Measurements from ENCODE around the gene TMPRSS2.

Gene TMPRSS2

GRCh38 chr21:41443562-41443961 lies 64.4 kb downstream of the TMPRSS2 start:
- Histone ChIP-seq H3K4me2 (ENCODE audit: insufficient read depth, low read length, poor library complexity, severe bottlenecking) (no peak overlapping the region), H2BK15ac (ENCODE audit: low read length) (no peak overlapping the region), H2BK120ac (ENCODE audit: low read depth, low read length) (no peak overlapping the region), H3K27me3 (ENCODE audit: control insufficient read depth in 3 of 3, insufficient read depth in 3 of 3, low read depth in 1 of 3, low read length in 3 of 3) (no peaks in the 10 kb centered on the region), H3K4me1 (ENCODE audit: control insufficient read depth in 2 of 2, insufficient read depth in 1 of 2, low read depth in 1 of 2, low read length in 2 of 2) (no peaks in the 10 kb centered on the region), H4K91ac (ENCODE audit: low read depth, low read length, poor library complexity) (no peak overlapping the region), H2BK5ac (ENCODE audit: low read length) (no peak overlapping the region), H2BK12ac (ENCODE audit: low read length) (no peak overlapping the region), H3K18ac (ENCODE audit: low read length) (no peak overlapping the region), H3K27ac (replicated peaks; ENCODE audit: low read length) (no peak overlapping the region), H3K36me3 (replicated peaks in 1 of 2; ENCODE audit: control insufficient read depth in 2 of 2, insufficient read depth in 2 of 2, low read length in 2 of 2) (no peaks in the 10 kb centered on the region), H2AK5ac (ENCODE audit: low read depth, low read length) (no peak overlapping the region), H3K79me1 (ENCODE audit: low read depth, low read length) (no peaks in the 10 kb centered on the region), H3K23ac (ENCODE audit: low read depth, low read length, poor library complexity) (no peak overlapping the region), H3K4me3 (ENCODE audit: low read length in 2 of 2) (no peak overlapping the region), H3K4ac (ENCODE audit: low read length) (no peak overlapping the region), H3K9ac (ENCODE audit: low read depth, low read length, poor library complexity) (no peak overlapping the region), H3K9me3 (replicated peaks in 1 of 2; ENCODE audit: control insufficient read depth in 2 of 2, insufficient read depth in 1 of 2, low read depth in 1 of 2, low read length in 2 of 2) (no peaks in the 10 kb centered on the region), H4K8ac (ENCODE audit: low read depth, low read length) (no peak overlapping the region), H3K14ac (ENCODE audit: low read length) (no peak overlapping the region), H2AFZ (ENCODE audit: low read length) (no peak overlapping the region)
- WGBS, 2 donors (ENCODE audit: extremely low coverage in 2 of 2, insufficient read length in 2 of 2, insufficient replicate concordance in 1 of 2): no CpG with 5 or more reads among the region's 7 CpGs
- DNase-seq (ENCODE audit: low spot score): no peak

- Histone ChIP-seq H3K18ac (ENCODE audit: low read length) (no peak overlapping the region), H3K27ac (replicated peaks; ENCODE audit: low read length) (no peak overlapping the region), H2BK15ac (ENCODE audit: low read length) (no peak overlapping the region), H2BK12ac (ENCODE audit: low read length) (no peak overlapping the region), H4K91ac (ENCODE audit: low read depth, low read length, poor library complexity) (no peak overlapping the region), H2AK5ac (ENCODE audit: low read depth, low read length) (no peak overlapping the region), H3K4me3 (ENCODE audit: low read length in 2 of 2) (no peak overlapping the region), H3K36me3 (replicated peaks in 1 of 2; ENCODE audit: control insufficient read depth in 2 of 2, insufficient read depth in 2 of 2, low read length in 2 of 2) (no peaks in the 10 kb centered on the region), H3K9ac (ENCODE audit: low read depth, low read length, poor library complexity) (no peak overlapping the region), H3K79me1 (ENCODE audit: low read depth, low read length) (no peaks in the 10 kb centered on the region), H3K4me1 (ENCODE audit: control insufficient read depth in 2 of 2, insufficient read depth in 1 of 2, low read depth in 1 of 2, low read length in 2 of 2) (no peaks in the 10 kb centered on the region), H3K4ac (ENCODE audit: low read length) (no peak overlapping the region), H3K4me2 (ENCODE audit: insufficient read depth, low read length, poor library complexity, severe bottlenecking) (no peak overlapping the region), H2AFZ (ENCODE audit: low read length) (no peak overlapping the region), H3K14ac (ENCODE audit: low read length) (no peak overlapping the region), H3K9me3 (replicated peaks in 1 of 2; ENCODE audit: control insufficient read depth in 2 of 2, insufficient read depth in 1 of 2, low read depth in 1 of 2, low read length in 2 of 2) (no peaks in the 10 kb centered on the region), H3K23ac (ENCODE audit: low read depth, low read length, poor library complexity) (no peak overlapping the region), H3K27me3 (ENCODE audit: control insufficient read depth in 3 of 3, insufficient read depth in 3 of 3, low read depth in 1 of 3, low read length in 3 of 3) (no peaks in the 10 kb centered on the region), H2BK5ac (ENCODE audit: low read length) (no peak overlapping the region), H4K8ac (ENCODE audit: low read depth, low read length) (no peak overlapping the region), H2BK120ac (ENCODE audit: low read depth, low read length) (no peak overlapping the region)
- no peak for DNase-seq (ENCODE audit: low spot score)
- WGBS, 2 donors (ENCODE audit: extremely low coverage in 2 of 2, insufficient read length in 2 of 2, insufficient replicate concordance in 1 of 2): no CpG with 5 or more reads among the region's 2 CpGs
Observed at GRCh38 chr21:41442481-41443186, 65.3 kb downstream of the TMPRSS2 start.

- no CpG with 5 or more reads among the region's 14 CpGs for WGBS, 2 donors (ENCODE audit: extremely low coverage in 2 of 2, insufficient read length in 2 of 2, insufficient replicate concordance in 1 of 2)
- H4K8ac ChIP-seq (ENCODE audit: low read depth, low read length): no peak overlapping the region
- no peak overlapping the region for H3K9ac ChIP-seq (ENCODE audit: low read depth, low read length, poor library complexity)
- H3K18ac ChIP-seq (ENCODE audit: low read length): no peak overlapping the region
- no peaks in the 10 kb centered on the region for H3K36me3 ChIP-seq (replicated peaks in 1 of 2; ENCODE audit: control insufficient read depth in 2 of 2, insufficient read depth in 2 of 2, low read length in 2 of 2)
- no peak overlapping the region for H3K27ac ChIP-seq (replicated peaks; ENCODE audit: low read length)
- H2BK120ac ChIP-seq (ENCODE audit: low read depth, low read length): peak overlapping the region; percentile 16
- DNase-seq (ENCODE audit: low spot score): no peak
- H3K4me2 ChIP-seq (ENCODE audit: insufficient read depth, low read length, poor library complexity, severe bottlenecking): no peak overlapping the region
- H3K4ac ChIP-seq (ENCODE audit: low read length): no peak overlapping the region
- no peak overlapping the region for H2BK5ac ChIP-seq (ENCODE audit: low read length)
- H4K91ac ChIP-seq (ENCODE audit: low read depth, low read length, poor library complexity): no peak overlapping the region
- no peak overlapping the region for H2BK12ac ChIP-seq (ENCODE audit: low read length)
- no peak overlapping the region for H2BK15ac ChIP-seq (ENCODE audit: low read length)
- H3K79me1 ChIP-seq (ENCODE audit: low read depth, low read length): no peaks in the 10 kb centered on the region
- H3K9me3 ChIP-seq (replicated peaks in 1 of 2; ENCODE audit: control insufficient read depth in 2 of 2, insufficient read depth in 1 of 2, low read depth in 1 of 2, low read length in 2 of 2): no peaks in the 10 kb centered on the region
- no peak overlapping the region for H2AK5ac ChIP-seq (ENCODE audit: low read depth, low read length)
- H3K4me3 ChIP-seq (ENCODE audit: low read length in 2 of 2): no peak overlapping the region
- no peaks in the 10 kb centered on the region for H3K4me1 ChIP-seq (ENCODE audit: control insufficient read depth in 2 of 2, insufficient read depth in 1 of 2, low read depth in 1 of 2, low read length in 2 of 2)
- peak overlapping the region; percentile 40 for H3K23ac ChIP-seq (ENCODE audit: low read depth, low read length, poor library complexity)
- no peaks in the 10 kb centered on the region for H3K27me3 ChIP-seq (ENCODE audit: control insufficient read depth in 3 of 3, insufficient read depth in 3 of 3, low read depth in 1 of 3, low read length in 3 of 3)
- H2AFZ ChIP-seq (ENCODE audit: low read length): no peak overlapping the region
- H3K14ac ChIP-seq (ENCODE audit: low read length): no peak overlapping the region
Observed at GRCh38 chr21:41441546-41441945, 66.4 kb downstream of the TMPRSS2 start.

- DNase-seq (ENCODE audit: low spot score): no peak
- Histone ChIP-seq H3K4me2 (ENCODE audit: insufficient read depth, low read length, poor library complexity, severe bottlenecking) (no peak overlapping the region), H3K23ac (ENCODE audit: low read depth, low read length, poor library complexity) (no peak overlapping the region), H2AFZ (ENCODE audit: low read length) (no peak overlapping the region), H3K4ac (ENCODE audit: low read length) (no peak overlapping the region), H2BK120ac (ENCODE audit: low read depth, low read length) (no peak overlapping the region), H4K8ac (ENCODE audit: low read depth, low read length) (no peak overlapping the region), H2BK5ac (ENCODE audit: low read length) (no peak overlapping the region), H3K27ac (replicated peaks; ENCODE audit: low read length) (no peak overlapping the region), H2BK12ac (ENCODE audit: low read length) (no peak overlapping the region), H3K14ac (ENCODE audit: low read length) (no peak overlapping the region), H3K79me1 (ENCODE audit: low read depth, low read length) (no peaks in the 10 kb centered on the region), H4K91ac (ENCODE audit: low read depth, low read length, poor library complexity) (no peak overlapping the region), H3K4me3 (ENCODE audit: low read length in 2 of 2) (no peak overlapping the region), H3K36me3 (replicated peaks in 1 of 2; ENCODE audit: control insufficient read depth in 2 of 2, insufficient read depth in 2 of 2, low read length in 2 of 2) (no peaks in the 10 kb centered on the region), H2AK5ac (ENCODE audit: low read depth, low read length) (no peak overlapping the region), H3K9ac (ENCODE audit: low read depth, low read length, poor library complexity) (no peak overlapping the region), H3K4me1 (ENCODE audit: control insufficient read depth in 2 of 2, insufficient read depth in 1 of 2, low read depth in 1 of 2, low read length in 2 of 2) (no peaks in the 10 kb centered on the region), H3K27me3 (ENCODE audit: control insufficient read depth in 3 of 3, insufficient read depth in 3 of 3, low read depth in 1 of 3, low read length in 3 of 3) (no peaks in the 10 kb centered on the region), H2BK15ac (ENCODE audit: low read length) (no peak overlapping the region), H3K18ac (ENCODE audit: low read length) (no peak overlapping the region), H3K9me3 (replicated peaks in 1 of 2; ENCODE audit: control insufficient read depth in 2 of 2, insufficient read depth in 1 of 2, low read depth in 1 of 2, low read length in 2 of 2) (no peaks in the 10 kb centered on the region)
- no CpG with 5 or more reads among the region's 4 CpGs for WGBS, 2 donors (ENCODE audit: extremely low coverage in 2 of 2, insufficient read length in 2 of 2, insufficient replicate concordance in 1 of 2)
Observed at GRCh38 chr21:41439248-41439647, 68.7 kb downstream of the TMPRSS2 start.

All from neuronal stem cell (in vitro differentiated cells).